Panc1 (cell line): ENCODE results near the gene TOM1. TPM values are rescaled to one million over a fixed set of nuclear protein-coding genes. Genes with fewer than 3 reads are reported as not detected.

ENCODE experiments used
- ATAC-seq: fragments of 200-7000 bp; cut with Tn5 transposase; 2 replicates; pipeline ENCODE4 v1.9.1; 2020; ENCODE audit warnings: mild to moderate bottlenecking, moderate library complexity
- BruUV-seq: library from RNA; stranded (reverse); fragments of 400-500 nt; replicated peaks from 2 replicates; lab custom pipeline; 2021; lab: Mats Ljungman, UMichigan
- CTCF ChIA-PET: fragments of 300-600 bp; sonication (Branson Sonifier 250); formaldehyde crosslinking; loops from one replicate; lab custom pipeline; 2022; ENCODE audit warnings: antibody characterized with exemption; lab: Charles Lee
- POLR2A ChIA-PET: fragments of 300-600 bp; sonication (Branson Sonifier 250); formaldehyde crosslinking; loops from one replicate; lab custom pipeline; 2022; ENCODE audit warnings: antibody characterized with exemption; lab: Charles Lee
- DNase-seq: peaks from one replicate; pipeline ENCODE4 v3.0.0-alpha.2; 2010; ENCODE audit warnings: low read depth, low spot score
- H3K27ac ChIP-seq: 2 replicates; pipeline ENCODE4 v1.5.1; 2011; ENCODE audit warnings: mild to moderate bottlenecking, low read length, inconsistent platforms
- H3K27me3 ChIP-seq: fragments of 200-500 bp; sonication (Bioruptor generic); 2 replicates; pipeline ENCODE4 v1.6.0; 2014; ENCODE audit warnings: low read length, inconsistent platforms; ENCODE audit not compliant: control insufficient read depth, insufficient read depth
- H3K36me3 ChIP-seq: fragments of 200-500 bp; sonication (Bioruptor generic); 2 replicates; pipeline ENCODE4 v1.5.1; 2014; ENCODE audit warnings: inconsistent platforms, mild to moderate bottlenecking, low read length, moderate library complexity; ENCODE audit not compliant: control insufficient read depth, insufficient read depth
- H3K4me1 ChIP-seq: 2 replicates; pipeline ENCODE4 v1.5.1; 2011; ENCODE audit warnings: inconsistent platforms, mild to moderate bottlenecking, low read length, moderate library complexity; ENCODE audit not compliant: control insufficient read depth, insufficient read depth
- H3K4me3 ChIP-seq, 2 experiments: 2 replicates each; pipeline ENCODE4 v1.5.1; 2011 to 2012; ENCODE audit warnings: low read depth in 2 of 2, low read length in 2 of 2, mild to moderate bottlenecking in 2 of 2, inconsistent platforms in 1 of 2, moderate library complexity in 1 of 2
- H3K9me3 ChIP-seq: fragments of 200-500 bp; sonication (Bioruptor generic); 2 replicates; pipeline ENCODE4 v1.5.1; 2014; ENCODE audit warnings: low read depth, mild to moderate bottlenecking, inconsistent platforms, low read length, moderate library complexity; ENCODE audit not compliant: control insufficient read depth, insufficient read depth
- POLR2AphosphoS5 ChIP-seq: IDR thresholded peaks from 2 replicates; pipeline ENCODE4 v1.6.1; 2012; ENCODE audit warnings: mild to moderate bottlenecking, low read depth, low read length, moderate library complexity
- SIN3A ChIP-seq: IDR thresholded peaks from 2 replicates; pipeline ENCODE4 v1.6.1; 2012; ENCODE audit warnings: low read depth, mild to moderate bottlenecking, low read length, moderate library complexity, borderline replicate concordance; ENCODE audit not compliant: insufficient read depth
- TCF7L2 ChIP-seq: IDR thresholded peaks from 2 replicates; pipeline ENCODE4 v1.6.1; 2011; ENCODE audit warnings: mild to moderate bottlenecking, low read depth, low read length, inconsistent platforms
- in situ Hi-C: cut with HindIII; loops from 2 replicates; pipeline ENCODE4 v1.10.0; 2016; ENCODE audit warnings: low sequenced_read_pairs, low pct_unique_long_range_greater_than_20kb
- intact Hi-C: fragments of 100-400 bp; cut with micrococcal nuclease; formaldehyde crosslinking; loops from one replicate; pipeline ENCODE4 v1.10.0; 2022; ENCODE audit not compliant: unreplicated experiment
- total RNA-seq: library from RNA; stranded (reverse); gene quantifications from one replicate; pipeline ENCODE4 v1.2.1, GENCODE V29; 2021; ENCODE audit not compliant: unreplicated experiment
- TF ChIP-seq, protein P1 (sequence below): fragments of 450-650 bp; IDR thresholded peaks from 2 replicates; pipeline ENCODE4 v1.5.1; 2017; ENCODE audit warnings: mild to moderate bottlenecking
- TF ChIP-seq, protein P2 (sequence below), 2 experiments: IDR thresholded peaks; 2 replicates each; pipeline ENCODE4 v1.6.1; 2011 to 2012; ENCODE audit warnings: low read depth in 2 of 2, control low read depth in 1 of 2, low read length in 1 of 2, mild to moderate bottlenecking in 1 of 2, moderate library complexity in 1 of 2; ENCODE audit not compliant: insufficient read depth in 1 of 2

The TOM1 gene
- total RNA-seq, 1 experiment from 2014 or later: 32.7 TPM

DNA sequence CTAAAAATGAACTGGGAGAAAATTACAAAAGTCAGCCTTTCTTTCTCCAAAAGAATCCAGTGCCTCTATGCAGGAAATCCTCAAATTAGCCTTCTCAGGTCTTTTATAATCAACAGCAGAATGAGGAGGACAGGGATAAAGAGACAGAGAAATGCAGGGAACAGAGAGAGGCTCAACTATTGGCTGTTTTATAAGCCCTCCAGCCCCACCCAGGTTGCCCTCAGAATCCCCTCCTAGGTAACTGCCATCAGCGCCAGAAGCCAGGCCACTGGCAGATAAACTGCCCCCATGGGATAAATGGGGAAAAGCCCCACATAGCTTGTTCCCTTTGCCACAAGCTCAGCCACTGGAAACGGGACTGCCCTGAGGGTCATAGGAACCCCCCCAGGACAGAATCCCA, 70.3 kb downstream of the TOM1 start:
- Histone ChIP-seq H3K4me3 (no peak overlapping the region), H3K4me1 (peaks cover 3% of the 10 kb centered on the region), H3K36me3 (no peaks in the 10 kb centered on the region), H3K9me3 (no peaks in the 10 kb centered on the region), H3K27ac (peak overlapping the region; percentile 55), H3K27me3 (no peaks in the 10 kb centered on the region)
- TF ChIP-seq, protein P1, sequence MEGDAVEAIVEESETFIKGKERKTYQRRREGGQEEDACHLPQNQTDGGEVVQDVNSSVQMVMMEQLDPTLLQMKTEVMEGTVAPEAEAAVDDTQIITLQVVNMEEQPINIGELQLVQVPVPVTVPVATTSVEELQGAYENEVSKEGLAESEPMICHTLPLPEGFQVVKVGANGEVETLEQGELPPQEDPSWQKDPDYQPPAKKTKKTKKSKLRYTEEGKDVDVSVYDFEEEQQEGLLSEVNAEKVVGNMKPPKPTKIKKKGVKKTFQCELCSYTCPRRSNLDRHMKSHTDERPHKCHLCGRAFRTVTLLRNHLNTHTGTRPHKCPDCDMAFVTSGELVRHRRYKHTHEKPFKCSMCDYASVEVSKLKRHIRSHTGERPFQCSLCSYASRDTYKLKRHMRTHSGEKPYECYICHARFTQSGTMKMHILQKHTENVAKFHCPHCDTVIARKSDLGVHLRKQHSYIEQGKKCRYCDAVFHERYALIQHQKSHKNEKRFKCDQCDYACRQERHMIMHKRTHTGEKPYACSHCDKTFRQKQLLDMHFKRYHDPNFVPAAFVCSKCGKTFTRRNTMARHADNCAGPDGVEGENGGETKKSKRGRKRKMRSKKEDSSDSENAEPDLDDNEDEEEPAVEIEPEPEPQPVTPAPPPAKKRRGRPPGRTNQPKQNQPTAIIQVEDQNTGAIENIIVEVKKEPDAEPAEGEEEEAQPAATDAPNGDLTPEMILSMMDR: no peak
- TF ChIP-seq POLR2AphosphoS5 (no peak), SIN3A (no peak), TCF7L2 (no peak)
- TF ChIP-seq, protein P2, sequence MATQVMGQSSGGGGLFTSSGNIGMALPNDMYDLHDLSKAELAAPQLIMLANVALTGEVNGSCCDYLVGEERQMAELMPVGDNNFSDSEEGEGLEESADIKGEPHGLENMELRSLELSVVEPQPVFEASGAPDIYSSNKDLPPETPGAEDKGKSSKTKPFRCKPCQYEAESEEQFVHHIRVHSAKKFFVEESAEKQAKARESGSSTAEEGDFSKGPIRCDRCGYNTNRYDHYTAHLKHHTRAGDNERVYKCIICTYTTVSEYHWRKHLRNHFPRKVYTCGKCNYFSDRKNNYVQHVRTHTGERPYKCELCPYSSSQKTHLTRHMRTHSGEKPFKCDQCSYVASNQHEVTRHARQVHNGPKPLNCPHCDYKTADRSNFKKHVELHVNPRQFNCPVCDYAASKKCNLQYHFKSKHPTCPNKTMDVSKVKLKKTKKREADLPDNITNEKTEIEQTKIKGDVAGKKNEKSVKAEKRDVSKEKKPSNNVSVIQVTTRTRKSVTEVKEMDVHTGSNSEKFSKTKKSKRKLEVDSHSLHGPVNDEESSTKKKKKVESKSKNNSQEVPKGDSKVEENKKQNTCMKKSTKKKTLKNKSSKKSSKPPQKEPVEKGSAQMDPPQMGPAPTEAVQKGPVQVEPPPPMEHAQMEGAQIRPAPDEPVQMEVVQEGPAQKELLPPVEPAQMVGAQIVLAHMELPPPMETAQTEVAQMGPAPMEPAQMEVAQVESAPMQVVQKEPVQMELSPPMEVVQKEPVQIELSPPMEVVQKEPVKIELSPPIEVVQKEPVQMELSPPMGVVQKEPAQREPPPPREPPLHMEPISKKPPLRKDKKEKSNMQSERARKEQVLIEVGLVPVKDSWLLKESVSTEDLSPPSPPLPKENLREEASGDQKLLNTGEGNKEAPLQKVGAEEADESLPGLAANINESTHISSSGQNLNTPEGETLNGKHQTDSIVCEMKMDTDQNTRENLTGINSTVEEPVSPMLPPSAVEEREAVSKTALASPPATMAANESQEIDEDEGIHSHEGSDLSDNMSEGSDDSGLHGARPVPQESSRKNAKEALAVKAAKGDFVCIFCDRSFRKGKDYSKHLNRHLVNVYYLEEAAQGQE (IDR thresholded peaks at IDR 0.05; ENCODE audit: insufficient read depth in 1 of 2, low read depth in 2 of 2, low read length in 1 of 2): no peak
- DNase-seq (no peak), ATAC-seq (no peak)
- intact Hi-C loops (no loop called here), in situ Hi-C loops (no loop called here)
- BruUV-seq: no TSS peak
- ChIA-PET CTCF (no interaction called here), POLR2A (no interaction called here)

DNA sequence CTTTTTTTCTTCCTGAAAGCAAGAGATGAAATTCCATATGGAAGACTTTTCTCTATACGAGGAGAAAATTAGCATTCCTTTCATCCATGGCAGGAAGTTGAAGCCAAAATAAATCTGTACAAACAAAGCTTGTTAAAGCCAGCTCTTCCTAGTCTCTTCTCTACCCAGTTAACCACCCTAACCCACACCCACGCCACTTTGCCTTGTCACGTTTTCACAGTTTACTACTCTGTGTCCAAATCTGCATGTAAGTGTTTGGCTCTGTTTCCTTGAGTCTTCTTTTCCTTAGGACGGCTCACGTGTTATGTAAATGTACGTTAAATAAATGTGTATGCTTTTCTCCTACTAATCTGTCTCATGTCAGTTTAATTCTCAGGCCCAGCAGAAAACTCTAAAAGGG, 74.1 kb downstream of the TOM1 start:
- TF ChIP-seq SIN3A: no peak
- TF ChIP-seq, protein P1: no peak
- intact Hi-C loops: no loop called here
- in situ Hi-C loops: no loop called here
- no peak for DNase-seq
- Histone ChIP-seq H3K9me3 (no peaks in the 10 kb centered on the region), H3K4me3 (no peak overlapping the region), H3K36me3 (no peaks in the 10 kb centered on the region), H3K27me3 (no peaks in the 10 kb centered on the region), H3K27ac (peak overlapping the region; percentile 5; the same call in 1 of the 2 replicates), H3K4me1 (peaks cover 27% of the 10 kb centered on the region)
- CTCF ChIA-PET: no interaction called here
- no peak for ATAC-seq
- POLR2A ChIA-PET: no interaction called here
- BruUV-seq: no TSS peak
